HG03095 (cell line): ENCODE measurements around the gene MMP11.

Source experiments
- ATAC-seq: cut with Tn5 transposase; IDR thresholded peaks from one replicate; pipeline ENCODE4 v1.9.1; 2021; ENCODE audit warnings: moderate library complexity; ENCODE audit not compliant: unreplicated experiment

The MMP11 gene

GRCh38 chr22:23780146-23780748, 7.6 kb downstream of the MMP11 start:
- no peak for ATAC-seq

- ATAC-seq, result no peak
These were observed 8.4 kb downstream of the MMP11 start for GRCh38 chr22:23781065-23781464.

GRCh38 chr22:23781511-23782183, 9.0 kb downstream of the MMP11 start:
- no peak for ATAC-seq

GRCh38 chr22:23782252-23782651, 9.6 kb downstream of the MMP11 start:
- ATAC-seq, result no peak

GRCh38 chr22:23782703-23783102, 10.1 kb downstream of the MMP11 start:
- ATAC-seq, result no peak

- ATAC-seq, result no peak
These were observed 10.9 kb downstream of the MMP11 start for GRCh38 chr22:23783265-23784150.

- ATAC-seq, result no peak
These were observed 11.6 kb downstream of the MMP11 start for GRCh38 chr22:23784215-23784732.

- ATAC-seq, result peak; percentile 2
These were observed 13.6 kb downstream of the MMP11 start for GRCh38 chr22:23786261-23786710.

- peak; percentile 45 for ATAC-seq
These were observed 14.3 kb downstream of the MMP11 start, which contains the start of gene SMARCB1 for GRCh38 chr22:23786752-23787599. Gene SMARCB1 (plus strand): TSS chr22:23786966. CDS start chr22:23787170, 204 bp downstream.

- no peak for ATAC-seq
These were observed 14.9 kb downstream of the MMP11 start for GRCh38 chr22:23787600-23787896.

GRCh38 chr22:23787910-23788309, 15.3 kb downstream of the MMP11 start:
- no peak for ATAC-seq

- no peak for ATAC-seq
These were observed 16.5 kb downstream of the MMP11 start for GRCh38 chr22:23789121-23789520.

GRCh38 chr22:23789638-23790037, 17.0 kb downstream of the MMP11 start:
- no peak for ATAC-seq

- no peak for ATAC-seq
These were observed 18.4 kb downstream of the MMP11 start for GRCh38 chr22:23790819-23791737.

- no peak for ATAC-seq
These were observed 19.3 kb downstream of the MMP11 start for GRCh38 chr22:23791738-23792645.

GRCh38 chr22:23793326-23793725, 20.7 kb downstream of the MMP11 start:
- no peak for ATAC-seq

GRCh38 chr22:23796461-23796860, 23.8 kb downstream of the MMP11 start:
- no peak for ATAC-seq
